Activated T-cell treated with anti-CD3 and anti-CD28 coated beads for 1 hour (primary cell): ENCODE measurements around the gene TMIE.

Source experiments
- DNase-seq: peaks from one replicate; pipeline ENCODE4 v3.0.0-alpha.2; 2020; ENCODE audit warnings: low read depth

The TMIE gene

GRCh38 chr3:46701181-46701939, at the start of gene TMIE:
Gene TMIE, plus strand, starts transcription at chr3:46701392. Its CDS starts 96 bp downstream, at chr3:46701488.
- no peak for DNase-seq

- no peak for DNase-seq
These were observed 45.9 kb upstream of the TMIE start for GRCh38 chr3:46655271-46655670.

GRCh38 chr3:46656778-46657556, 44.2 kb upstream of the TMIE start:
- DNase-seq, result no peak

DNA sequence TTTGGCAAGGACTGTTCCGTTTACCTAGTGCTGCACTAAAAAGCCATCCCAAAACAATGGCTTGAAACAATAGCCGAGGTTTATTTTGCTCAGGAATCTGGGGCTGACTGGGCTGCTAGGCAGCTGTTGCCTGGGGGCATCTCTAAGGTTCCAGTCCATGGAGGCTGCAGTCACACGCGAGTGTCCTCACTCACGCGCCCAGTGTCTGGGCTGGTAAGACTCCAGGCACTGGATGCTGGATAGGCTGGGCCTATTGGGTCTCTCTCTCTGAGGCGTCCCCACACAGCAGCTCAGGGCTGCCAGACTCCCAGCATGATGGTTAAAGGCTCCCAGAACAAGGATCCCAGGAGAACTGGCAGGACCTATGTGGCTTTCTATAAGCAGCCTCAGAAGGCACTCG, 41.9 kb upstream of the TMIE start:
- DNase-seq, result no peak

DNA sequence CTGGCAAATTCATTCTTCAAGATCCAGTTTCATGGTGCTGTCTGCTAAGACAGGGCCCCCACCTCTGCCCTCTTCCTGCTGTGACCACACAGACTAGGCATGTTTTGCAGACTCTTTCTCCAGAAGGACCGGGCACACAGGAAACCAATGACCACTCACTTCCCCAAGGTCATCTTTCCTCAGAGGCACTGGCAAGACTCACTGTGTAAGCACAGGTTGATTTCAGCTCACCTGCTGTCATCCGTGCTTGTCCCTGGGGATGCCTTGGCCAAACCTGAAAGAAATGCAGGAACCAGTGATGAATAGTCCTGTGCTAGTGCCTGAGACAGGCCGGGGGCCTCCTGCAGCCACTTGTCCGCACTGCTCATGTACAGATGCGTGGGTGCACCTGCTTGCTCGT, 41.2 kb upstream of the TMIE start:
- DNase-seq, result no peak

GRCh38 chr3:46660543-46661523, 40.4 kb upstream of the TMIE start:
- DNase-seq, result no peak

DNA sequence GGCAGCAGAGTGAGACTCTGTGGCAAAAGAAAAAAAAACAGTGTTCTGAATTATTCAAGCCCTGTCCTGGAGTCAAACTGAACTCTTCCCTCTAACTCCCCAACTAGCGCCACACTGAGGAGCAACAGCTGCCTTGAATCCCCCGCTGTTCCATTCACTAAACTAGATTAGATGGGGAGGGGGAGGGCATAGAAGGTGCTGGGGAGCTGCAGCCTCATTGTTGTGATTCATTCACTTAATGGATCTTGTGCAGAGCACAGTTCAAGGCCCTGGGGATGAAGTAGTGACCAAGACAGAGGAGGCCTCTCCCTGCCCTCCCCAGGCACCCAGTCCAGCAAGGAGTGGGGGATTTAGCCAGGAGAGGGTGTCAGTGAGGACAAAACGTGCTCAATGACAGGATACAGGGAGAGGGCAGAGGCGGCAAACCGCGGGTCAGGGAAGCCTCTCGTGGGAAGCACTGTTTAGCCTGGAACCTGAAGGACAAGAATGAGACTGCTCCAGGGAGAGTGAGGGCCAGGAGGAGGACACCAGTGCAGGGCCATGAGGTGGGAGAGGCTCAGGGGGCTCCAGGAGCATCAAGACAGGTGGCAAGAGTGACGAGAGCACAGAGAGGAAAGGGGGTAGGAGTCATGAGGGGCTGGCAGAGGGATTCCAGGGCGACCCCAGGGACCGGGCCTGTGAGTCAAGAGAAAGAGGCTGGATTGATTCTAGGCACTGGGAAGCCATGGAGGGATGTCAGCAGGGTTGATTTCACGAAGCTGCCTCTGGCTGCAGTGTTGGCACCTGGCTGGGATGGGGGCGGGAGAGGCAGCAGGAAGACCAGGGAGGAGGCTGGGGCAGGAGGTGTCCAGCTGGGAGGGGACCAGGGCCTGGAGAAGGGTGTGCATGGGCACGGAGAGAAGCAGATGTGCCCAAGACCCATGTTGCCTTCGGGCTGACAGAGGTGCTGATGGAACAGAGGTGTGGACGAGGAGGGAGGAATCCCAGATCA, 39.1 kb upstream of the TMIE start:
- no peak for DNase-seq

DNA sequence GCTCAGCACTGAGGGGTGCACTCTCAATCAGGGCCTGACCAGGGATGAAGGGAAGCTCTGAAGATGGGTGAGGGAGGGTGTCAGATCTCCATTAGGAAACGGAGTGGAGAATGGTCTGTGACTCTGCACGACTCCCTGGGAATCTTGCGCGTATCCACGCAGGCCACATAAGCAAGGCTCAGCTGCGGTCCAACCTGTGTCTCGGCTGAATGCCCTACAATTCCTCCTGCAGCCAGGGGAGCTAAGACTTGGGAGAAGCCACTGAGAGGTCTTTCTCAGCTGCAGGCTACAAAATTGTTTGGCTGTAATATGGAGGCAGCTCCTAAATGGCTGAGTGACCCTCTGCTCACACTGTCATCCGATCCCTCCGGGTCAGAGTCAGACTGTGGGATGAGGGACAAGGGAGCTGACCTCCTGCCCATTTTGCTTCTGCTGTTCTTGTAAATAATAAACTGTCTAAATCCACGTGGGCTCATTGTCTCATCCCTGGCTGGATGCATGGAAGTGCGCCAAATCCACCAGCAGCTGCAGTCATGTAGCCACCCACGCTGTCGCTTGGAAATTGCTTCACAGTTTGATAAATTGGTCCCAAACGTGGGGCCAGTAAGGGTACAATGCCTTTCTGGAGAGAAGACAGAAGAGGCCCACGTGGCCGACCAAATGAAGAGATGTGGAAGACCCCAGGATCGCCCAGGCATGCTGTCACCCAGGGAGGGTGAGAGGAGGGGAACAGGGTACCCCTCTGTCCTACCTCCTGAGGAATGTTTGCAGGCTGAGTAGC, 38.2 kb upstream of the TMIE start:
- no peak for DNase-seq

DNA sequence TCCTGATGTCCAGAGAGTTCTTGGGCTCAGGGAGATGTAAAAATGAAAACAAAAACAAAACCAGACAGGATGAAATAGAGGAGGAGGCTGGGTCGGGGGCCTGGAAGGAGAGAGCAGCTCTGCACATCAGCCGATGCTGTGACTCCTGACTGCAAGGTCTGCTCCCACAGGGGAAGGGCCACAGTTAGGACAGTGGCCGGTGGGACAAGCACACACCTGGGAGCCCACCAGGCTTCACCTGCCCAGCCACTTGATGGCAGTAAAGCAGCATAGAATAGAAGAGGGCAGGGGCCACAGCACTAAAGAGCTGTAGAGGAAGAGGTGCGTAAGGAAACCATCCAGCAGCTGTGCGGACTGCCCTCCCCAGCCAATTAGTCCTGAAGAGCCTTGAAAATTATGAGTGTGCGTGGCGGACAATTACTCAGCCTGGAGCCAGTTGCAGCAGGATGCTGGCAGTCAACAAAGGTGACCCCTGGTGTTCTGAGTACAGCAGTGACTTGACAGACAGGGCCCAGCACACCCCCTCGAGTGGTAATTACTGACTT, 37.5 kb upstream of the TMIE start:
- no peak for DNase-seq

GRCh38 chr3:46664188-46664970, 36.8 kb upstream of the TMIE start:
- DNase-seq, result no peak

DNA sequence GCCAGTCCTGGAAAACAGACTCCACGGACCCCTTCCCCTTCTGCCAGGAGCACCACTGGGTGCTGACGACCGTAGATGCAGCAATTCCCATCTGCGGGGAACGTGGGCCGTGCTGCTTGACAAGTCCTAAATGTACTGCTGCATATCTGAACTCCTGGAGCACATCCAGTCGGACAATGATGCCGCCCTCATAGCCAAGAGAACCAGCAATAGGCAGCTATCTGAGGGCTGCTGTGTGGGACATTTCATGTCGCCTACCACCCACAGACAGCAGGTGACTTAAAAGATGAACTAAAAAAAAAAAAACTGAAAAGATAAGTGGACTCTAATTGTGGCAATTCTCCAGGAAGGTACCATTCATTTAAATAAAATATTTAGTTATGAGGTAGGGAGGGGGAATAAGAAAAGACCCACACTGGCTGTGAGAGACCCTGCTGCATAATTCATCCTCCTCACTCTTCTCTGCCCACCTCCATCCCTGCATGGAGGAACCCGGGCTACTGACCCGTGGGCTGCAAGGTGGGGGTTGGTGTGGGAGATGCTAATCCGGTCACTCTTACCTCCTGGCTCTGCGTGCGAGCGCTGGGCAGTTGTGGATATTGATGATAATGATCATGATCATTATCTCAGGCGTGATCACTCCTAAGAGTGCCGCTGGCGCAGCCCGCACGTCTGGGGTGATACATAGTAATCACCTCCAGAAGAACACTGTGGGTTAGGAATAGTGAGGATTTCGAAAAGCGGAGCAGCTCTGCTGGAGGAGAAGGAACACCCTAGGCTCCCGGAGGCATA, 36.0 kb upstream of the TMIE start:
- no peak for DNase-seq

DNA sequence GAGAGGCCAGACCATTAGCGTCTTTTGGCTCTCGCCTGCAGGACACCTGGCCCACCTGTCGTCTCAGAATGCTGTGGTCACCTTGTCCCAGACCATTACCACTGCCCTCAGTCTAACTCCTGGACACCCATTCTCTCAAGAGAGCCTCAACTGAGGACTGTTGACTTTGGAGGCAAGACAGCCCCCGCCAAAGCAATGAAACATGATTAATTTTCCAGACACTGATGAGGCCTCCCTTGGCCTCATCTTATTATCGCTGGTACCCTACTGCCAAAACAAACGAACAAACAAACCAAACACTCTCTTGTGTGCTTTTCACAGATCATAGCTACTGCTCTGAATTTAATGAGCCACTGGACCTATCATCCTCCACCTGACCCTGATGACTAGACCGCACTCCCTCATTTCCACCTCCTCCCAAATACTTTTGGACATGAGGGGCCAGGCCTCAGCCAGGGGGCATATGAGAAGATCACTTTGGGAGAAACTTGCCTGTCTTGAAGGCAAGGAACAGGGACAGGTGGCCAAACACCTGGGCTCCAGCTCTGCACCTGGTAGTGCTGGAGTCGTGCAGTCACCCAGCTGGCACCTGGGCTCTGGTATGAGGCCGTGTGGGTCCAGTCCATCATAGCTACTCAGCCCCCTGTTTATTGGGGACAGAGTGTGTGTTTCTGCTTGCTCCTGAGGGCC, 35.3 kb upstream of the TMIE start:
- no peak for DNase-seq

- DNase-seq, result no peak
These were observed 34.7 kb upstream of the TMIE start for GRCh38 chr3:46666453-46666845.

DNA sequence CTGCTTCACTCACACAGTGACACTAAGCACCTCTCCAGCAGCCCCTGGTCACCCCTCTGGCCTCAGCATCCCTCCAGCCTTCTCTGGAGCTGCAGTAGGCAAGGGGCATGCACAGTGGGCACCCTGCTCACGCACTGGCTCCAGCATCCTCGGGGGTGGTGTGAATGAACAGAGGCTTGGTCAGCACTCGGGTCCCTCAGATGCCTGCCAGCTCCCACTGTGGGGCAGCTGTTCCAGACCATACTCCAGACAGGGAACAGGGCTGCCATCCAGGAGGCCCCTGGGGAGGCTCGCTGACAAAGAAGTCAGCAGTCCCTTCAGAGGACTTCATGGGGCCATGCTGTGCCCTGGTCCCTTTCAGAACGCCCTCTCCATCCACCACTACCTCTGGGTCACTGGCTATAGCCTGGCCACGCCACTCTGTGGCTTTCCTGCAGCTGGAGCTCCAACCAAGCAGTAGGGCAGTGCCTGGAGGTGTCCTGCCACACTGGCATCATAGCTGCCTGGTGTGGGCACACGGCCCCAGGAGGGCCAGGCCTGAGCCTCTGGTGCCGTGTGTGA, 34.1 kb upstream of the TMIE start:
- DNase-seq, result no peak

- DNase-seq, result no peak
These were observed 33.5 kb upstream of the TMIE start for GRCh38 chr3:46667657-46668056.

DNA sequence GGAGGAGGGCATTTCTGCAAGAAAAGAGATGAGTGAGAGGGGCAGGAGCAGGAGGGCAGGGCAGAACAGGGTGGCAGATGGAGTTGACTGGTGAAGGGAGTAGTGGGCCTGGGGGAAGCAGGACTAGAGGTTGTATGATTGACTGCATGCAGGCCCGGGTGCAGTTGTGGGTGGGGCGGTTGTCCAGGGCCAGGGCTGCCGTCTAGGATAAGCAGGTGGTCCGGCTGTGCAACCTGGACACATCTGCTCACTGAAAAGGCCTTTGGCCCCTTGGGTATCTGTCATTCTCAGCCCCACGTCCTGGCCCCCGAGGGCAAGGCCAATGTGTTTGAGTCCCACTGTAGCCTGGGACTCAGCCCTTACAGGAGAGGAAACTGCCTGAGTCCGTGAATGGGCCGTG, 33.1 kb upstream of the TMIE start:
- no peak for DNase-seq

DNA sequence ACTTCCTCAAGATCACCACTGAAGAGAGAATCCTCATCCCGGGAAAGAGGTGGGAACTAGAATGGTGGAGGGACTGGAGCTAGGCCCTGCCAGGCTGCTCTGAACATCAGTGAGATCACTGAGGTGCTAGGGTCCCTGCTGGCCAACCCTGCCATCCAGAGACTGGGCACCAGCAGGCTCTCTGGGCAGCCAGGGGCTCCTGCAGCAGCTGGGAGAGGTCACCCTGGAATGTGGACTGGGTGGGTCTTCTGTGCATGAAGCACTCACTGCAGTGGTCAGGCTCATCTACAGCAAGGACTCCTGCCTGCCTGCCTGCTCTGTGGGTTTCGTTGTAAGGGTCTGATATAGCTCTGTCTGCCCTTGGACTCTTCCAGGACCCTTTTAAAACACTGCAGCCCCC, 32.6 kb upstream of the TMIE start:
- DNase-seq, result no peak
